SK-N-MC (cell line): ENCODE data around the gene MYO18B.
"Not testable (repeated sequence)": the region's sequence is repeated elsewhere in the genome, so short reads cannot be mapped to it uniquely, and the experiment has no call there.

Experiments
- DNase-seq: peaks from one replicate; pipeline ENCODE4 v3.0.0-alpha.2; 2011; ENCODE audit warnings: low read depth, low spot score
- H3K27ac ChIP-seq: fragments of 200-600 bp; sonication (generic); 2 replicates; pipeline ENCODE4 v1.5.1; 2016; ENCODE audit warnings: mixed run types
- H3K36me3 ChIP-seq: fragments of 200-600 bp; sonication (generic); 2 replicates; pipeline ENCODE4 v1.6.1; 2017; ENCODE audit warnings: antibody characterized with exemption, low read length, mixed read lengths; ENCODE audit not compliant: insufficient read depth
- H3K4me3 ChIP-seq: fragments of 200-600 bp; sonication (generic); 2 replicates; pipeline ENCODE4 v1.5.1; 2016
- H3K9ac ChIP-seq: fragments of 200-600 bp; sonication (generic); 2 replicates; pipeline ENCODE4 v1.8.0; 2017; ENCODE audit warnings: mixed run types, mixed read lengths; ENCODE audit not compliant: insufficient read length
- H3K9me3 ChIP-seq: fragments of 200-600 bp; sonication (generic); 2 replicates; pipeline ENCODE4 v1.6.1; 2017; ENCODE audit warnings: low read depth, mild to moderate bottlenecking, antibody characterized with exemption, low read length, moderate library complexity, mixed read lengths
- EZH2 ChIP-seq: fragments of 200-600 bp; sonication (generic); IDR thresholded peaks from one replicate; pipeline ENCODE4 v1.6.1; 2017; ENCODE audit warnings: antibody characterized with exemption
- FOXP2 ChIP-seq: optimal IDR thresholded peaks from 2 replicates; pipeline ENCODE3; 2011; ENCODE audit warnings: mild to moderate bottlenecking, moderate library complexity; ENCODE audit not compliant: insufficient read depth; ENCODE audit errors: extremely low read length, control extremely low read depth
- POLR2AphosphoS5 ChIP-seq: IDR thresholded peaks from 2 replicates; pipeline ENCODE4 v1.6.1; 2012; ENCODE audit warnings: mild to moderate bottlenecking, low read depth, low read length, borderline replicate concordance

Gene MYO18B

DNA sequence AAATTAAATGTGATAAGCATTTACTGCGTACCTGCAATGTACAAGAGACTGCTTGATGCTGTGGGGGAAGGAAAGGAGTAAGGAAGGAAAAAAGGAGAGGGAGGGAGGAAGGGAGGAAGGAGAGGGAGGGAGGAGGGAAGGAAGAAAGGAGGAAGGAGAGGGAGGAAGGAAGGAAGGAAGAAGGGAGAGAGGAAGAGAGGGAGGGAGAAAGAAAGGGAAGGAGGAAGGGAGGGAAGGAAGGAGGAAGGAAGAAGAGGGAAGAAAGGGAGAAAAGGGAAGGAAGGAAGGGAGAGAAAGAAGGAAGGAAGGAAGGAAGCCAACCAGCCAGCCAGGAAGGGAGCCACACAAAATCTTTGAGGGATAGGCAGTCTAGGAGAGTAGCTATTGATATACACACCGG lies 44.0 kb upstream of the MYO18B start:
- Histone ChIP-seq H3K9me3 (no peaks in the 10 kb centered on the region), H3K27ac (no peak overlapping the region), H3K36me3 (no peaks in the 10 kb centered on the region), H3K4me3 (no peak overlapping the region), H3K9ac (no peak overlapping the region)
- no peak for DNase-seq
- no peak for TF ChIP-seq FOXP2
- TF ChIP-seq POLR2AphosphoS5, result no peak
- TF ChIP-seq EZH2, result no peak

DNA sequence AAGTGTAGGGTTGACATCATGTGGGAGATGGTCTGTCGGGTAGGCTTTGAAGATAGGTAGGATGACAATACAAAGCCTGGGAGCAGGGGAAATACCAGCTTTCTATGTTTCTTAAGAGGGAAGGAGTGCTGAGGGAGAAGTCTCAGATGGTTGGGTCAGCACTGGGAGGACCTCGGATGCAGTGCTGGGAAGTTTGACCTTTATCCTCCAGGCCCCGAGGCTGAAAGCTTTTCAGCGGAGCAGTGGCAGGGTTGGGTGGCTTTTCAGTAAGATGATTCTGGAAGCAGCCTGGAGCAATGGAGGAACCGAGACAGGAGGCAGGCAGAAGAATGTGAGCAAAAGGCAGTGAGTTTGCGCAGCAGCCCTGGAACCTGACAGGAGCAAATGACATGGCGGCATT lies 43.5 kb upstream of the MYO18B start:
- no peak for DNase-seq
- Histone ChIP-seq H3K9me3 (no peaks in the 10 kb centered on the region), H3K9ac (no peak overlapping the region), H3K4me3 (no peak overlapping the region), H3K36me3 (no peaks in the 10 kb centered on the region), H3K27ac (no peak overlapping the region)
- TF ChIP-seq EZH2, result no peak
- TF ChIP-seq POLR2AphosphoS5, result no peak
- TF ChIP-seq FOXP2, result no peak

- Histone ChIP-seq H3K9ac (no peak overlapping the region), H3K36me3 (no peaks in the 10 kb centered on the region), H3K4me3 (no peak overlapping the region), H3K27ac (no peak overlapping the region), H3K9me3 (no peaks in the 10 kb centered on the region)
- TF ChIP-seq POLR2AphosphoS5 (no peak), EZH2 (no peak), FOXP2 (no peak)
- no peak for DNase-seq
These were observed 43.0 kb upstream of the MYO18B start for GRCh38 chr22:25698978-25699377.

DNA sequence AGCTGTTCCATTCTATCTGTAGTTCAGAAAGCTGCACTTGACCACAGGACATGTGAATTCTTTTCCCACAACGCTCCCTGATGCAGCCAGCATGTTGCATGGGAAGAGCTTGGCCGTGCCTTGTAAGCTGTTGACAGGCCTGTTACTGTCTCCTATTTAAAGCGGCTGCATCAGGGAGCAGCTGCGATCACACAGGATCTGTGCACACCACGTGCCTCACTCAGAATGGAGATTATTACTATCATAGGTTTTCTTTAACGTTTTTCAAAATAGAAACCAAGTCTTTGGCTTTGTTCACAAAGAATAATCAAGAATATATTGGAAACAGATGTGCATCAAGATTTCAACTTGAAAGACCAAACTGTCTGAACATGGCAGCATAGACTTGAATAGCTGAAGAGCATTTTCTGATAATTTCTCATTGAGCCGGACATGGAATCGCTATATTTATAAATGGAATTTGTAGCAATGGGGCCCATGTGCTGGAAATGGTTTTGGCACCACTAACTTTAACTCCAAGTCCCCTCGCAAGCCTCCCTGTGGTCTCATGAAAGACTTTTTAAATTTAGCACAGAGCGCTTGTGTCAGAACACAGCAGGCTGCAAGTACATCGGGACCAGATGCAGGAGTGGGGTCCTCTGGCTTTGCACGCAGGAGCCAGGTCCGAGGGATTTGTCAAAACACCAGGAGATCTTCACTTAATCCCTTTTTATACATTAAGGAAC lies 40.8 kb upstream of the MYO18B start:
- H3K36me3 ChIP-seq, result no peaks in the 10 kb centered on the region
- peak overlapping the region; percentile 61 for H3K4me3 ChIP-seq
- no peaks in the 10 kb centered on the region for H3K9me3 ChIP-seq
- TF ChIP-seq POLR2AphosphoS5 (no peak), EZH2 (no peak), FOXP2 (no peak)
- peak overlapping the region; percentile 63 for H3K27ac ChIP-seq
- DNase-seq, result no peak
- H3K9ac ChIP-seq, result peak overlapping the region; percentile 32

GRCh38 chr22:25702040-25702439 lies 39.9 kb upstream of the MYO18B start:
- Histone ChIP-seq H3K9ac (no peak overlapping the region), H3K9me3 (no peaks in the 10 kb centered on the region), H3K4me3 (peak overlapping the region; percentile 61), H3K27ac (no peak overlapping the region; the same call in 1 of the 2 replicates), H3K36me3 (no peaks in the 10 kb centered on the region)
- no peak for DNase-seq
- TF ChIP-seq FOXP2 (no peak), POLR2AphosphoS5 (no peak), EZH2 (no peak)

DNA sequence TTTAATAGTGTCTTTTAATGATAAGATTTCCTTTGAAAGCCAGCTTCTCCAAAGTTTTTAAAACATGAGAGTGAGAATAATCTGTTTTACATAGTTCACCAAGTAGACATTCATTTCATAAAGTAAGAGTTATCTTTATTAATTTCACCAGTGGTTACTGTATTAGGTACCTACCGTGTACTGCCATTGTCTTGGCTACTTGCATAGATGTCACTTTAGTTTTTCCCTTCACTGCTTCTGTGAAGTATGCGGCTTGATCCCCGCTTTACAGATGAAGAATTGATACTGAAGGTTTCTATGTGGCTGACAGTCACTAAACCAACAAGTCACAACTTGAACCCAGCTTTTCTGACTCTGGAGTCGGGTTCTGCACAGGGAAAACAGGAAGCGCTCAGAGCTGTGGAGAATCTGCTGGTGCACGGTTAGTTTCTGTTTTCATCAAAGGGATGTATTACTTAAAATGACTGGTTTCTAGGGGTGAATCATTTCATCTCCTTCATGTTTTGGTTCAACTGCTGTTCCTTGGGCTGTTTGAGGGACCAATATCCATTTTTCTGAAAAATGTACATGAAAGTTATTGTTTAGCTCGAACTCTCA lies 39.3 kb upstream of the MYO18B start:
- Histone ChIP-seq H3K27ac (no peak overlapping the region), H3K36me3 (no peaks in the 10 kb centered on the region), H3K9me3 (no peaks in the 10 kb centered on the region), H3K4me3 (no peak overlapping the region), H3K9ac (no peak overlapping the region)
- DNase-seq, result no peak
- TF ChIP-seq EZH2, result no peak
- no peak for TF ChIP-seq POLR2AphosphoS5
- no peak for TF ChIP-seq FOXP2

DNA sequence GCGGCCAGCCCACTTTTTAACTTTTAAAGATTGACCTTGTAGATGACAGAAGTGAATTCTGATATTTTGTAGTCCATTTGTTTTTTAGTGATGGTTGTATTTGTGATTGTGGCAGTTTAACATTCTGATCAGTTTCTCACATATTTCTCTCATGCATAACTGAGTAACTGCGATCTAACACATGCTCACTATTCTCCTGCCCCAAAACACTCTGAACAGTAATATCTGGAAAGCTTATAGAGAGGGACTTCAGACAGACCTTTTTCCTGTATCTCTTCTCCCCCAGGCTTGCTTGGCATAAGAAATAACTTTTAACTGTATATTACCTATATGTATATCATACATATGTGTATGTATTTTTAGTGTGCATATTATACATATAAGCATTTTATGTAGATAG lies 37.3 kb upstream of the MYO18B start:
- TF ChIP-seq POLR2AphosphoS5, result no peak
- no peak for TF ChIP-seq FOXP2
- TF ChIP-seq EZH2, result no peak

GRCh38 chr22:25706197-25706596 lies 35.8 kb upstream of the MYO18B start:
- no peaks in the 10 kb centered on the region for H3K36me3 ChIP-seq
- H3K9ac ChIP-seq, result no peak overlapping the region
- H3K4me3 ChIP-seq, result no peak overlapping the region
- H3K9me3 ChIP-seq, result no peaks in the 10 kb centered on the region
- no peak overlapping the region for H3K27ac ChIP-seq
- DNase-seq, result no peak
- TF ChIP-seq EZH2 (no peak), POLR2AphosphoS5 (no peak), FOXP2 (no peak)

More for the DNA sequence above, 37.3 kb upstream of the MYO18B start:
- no peak overlapping the region for H3K9ac ChIP-seq
- no peak for DNase-seq
- H3K9me3 ChIP-seq, result no peaks in the 10 kb centered on the region
- no peak overlapping the region for H3K4me3 ChIP-seq
- H3K27ac ChIP-seq, result no peak overlapping the region
- no peaks in the 10 kb centered on the region for H3K36me3 ChIP-seq

DNA sequence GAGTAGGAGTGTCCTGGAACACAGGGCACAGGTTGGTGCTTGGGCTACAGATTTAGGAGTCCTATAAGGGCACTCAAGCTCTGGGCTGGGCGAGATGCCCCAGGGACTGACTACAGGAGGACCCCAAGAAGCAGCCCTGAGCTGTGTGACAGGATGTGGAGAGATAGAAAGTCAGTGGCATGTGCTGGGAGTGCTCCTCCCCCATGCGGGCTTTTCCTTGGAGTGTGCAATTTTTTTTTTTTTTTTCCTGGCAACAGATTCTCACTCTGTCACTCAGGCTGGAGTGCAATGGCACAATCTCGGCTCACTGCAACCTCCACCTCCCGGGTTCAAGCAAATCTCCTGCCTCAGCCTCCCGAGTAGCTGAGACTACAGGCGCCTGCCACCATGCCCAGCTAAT lies 33.6 kb upstream of the MYO18B start:
- H3K36me3 ChIP-seq, H3K27ac ChIP-seq, H3K4me3 ChIP-seq, H3K9me3 ChIP-seq, DNase-seq, H3K9ac ChIP-seq: not testable (repeated sequence)
